Placental pericyte (primary cell): Measurements from ENCODE around the gene GABRB1. TPM values are rescaled to one million over a fixed set of nuclear protein-coding genes. Genes with fewer than 3 reads are reported as not detected.

Experiments used
- total RNA-seq: library from RNA; depleted of rRNA; stranded (reverse); fragments of >200 nt; gene quantifications from 2 replicates; pipeline ENCODE4 v1.2.3, GENCODE V29; 2012

Gene GABRB1
- total RNA-seq = not detected in 2 replicates

DNA sequence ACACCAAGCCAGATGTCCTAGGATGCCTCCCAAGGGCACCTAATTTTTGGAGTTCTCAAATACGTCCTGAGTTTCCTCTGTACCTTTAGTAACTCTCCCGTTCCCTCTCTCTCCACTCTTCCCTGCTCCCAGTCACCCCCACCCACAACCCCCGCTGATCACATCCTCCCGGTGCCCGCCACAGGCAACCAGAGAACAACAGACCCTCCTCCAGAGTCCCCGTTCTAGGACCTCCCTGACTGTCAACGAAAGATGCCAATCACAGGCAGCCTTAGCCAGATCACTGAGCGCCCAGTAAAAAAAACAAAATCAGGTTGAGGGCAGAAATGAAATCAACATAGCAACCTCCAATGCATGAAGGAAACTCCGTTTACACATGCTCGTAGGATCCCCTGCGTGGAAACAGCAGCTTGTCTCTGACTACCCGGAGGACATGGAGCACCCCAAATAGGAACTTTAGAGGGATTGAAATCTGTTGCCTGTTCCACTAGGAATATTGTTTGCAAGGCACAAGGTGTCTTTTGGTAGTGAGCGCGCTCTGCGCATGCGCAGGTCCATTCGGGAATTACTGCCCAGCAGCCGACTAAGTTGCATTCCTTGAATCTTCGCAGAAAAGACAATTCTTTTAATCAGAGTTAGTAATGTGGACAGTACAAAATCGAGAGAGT lies at the start of gene GABRB1:
TSS of gene GABRB1 (plus strand) at position 557 of the 668 bp plus-strand sequence.

DNA sequence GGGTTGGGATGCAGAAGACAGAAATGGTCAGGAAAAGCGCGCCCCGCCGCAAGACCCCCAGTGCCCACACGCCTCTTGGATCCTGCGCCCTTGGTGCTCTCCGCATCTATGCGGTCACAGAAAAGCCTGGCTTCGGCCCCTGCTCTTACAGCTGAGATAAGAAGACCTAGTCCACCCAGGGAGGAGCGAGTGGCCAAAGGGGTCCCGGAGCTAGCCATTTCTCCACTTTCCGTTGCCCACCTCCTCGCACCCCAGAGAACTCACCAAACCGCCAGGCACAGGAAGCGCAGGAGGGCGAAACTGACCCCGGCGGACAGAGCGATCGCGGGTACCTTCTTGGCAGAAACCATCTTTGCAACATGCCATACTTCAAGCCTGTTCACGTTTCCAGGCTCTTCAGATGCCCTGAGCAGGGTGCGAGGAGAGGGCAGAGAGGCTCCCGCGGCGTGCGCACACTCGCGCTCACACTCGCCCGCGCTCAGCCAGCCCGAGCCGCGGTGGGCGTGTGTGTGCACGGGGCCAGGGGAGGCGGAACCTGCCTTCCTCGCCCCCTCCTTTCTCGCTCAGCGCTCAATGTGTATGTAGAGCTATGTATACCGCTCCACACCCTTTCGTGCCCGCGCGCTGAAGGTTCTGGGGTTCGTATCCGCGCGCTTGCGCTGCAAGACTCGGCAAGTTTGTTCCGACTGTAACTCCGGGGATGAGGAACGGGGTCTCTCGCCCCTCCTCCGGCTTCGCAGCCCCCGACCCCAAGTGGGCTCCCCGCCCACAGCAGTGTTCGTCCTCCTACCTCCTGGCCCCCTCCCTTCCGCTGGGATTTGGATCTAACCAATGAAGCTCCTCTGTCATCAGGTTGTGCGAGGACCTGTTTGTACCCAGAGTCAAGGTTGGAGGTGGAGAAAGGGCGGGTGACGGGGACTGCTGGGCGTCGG lies 38.0 kb upstream of the GABRB1 start, which contains the start of gene GABRA4:
TSS of gene GABRA4 (minus strand) at position 507 of the 932 bp plus-strand sequence. CDS start at position 350, 157 bp downstream.

DNA sequence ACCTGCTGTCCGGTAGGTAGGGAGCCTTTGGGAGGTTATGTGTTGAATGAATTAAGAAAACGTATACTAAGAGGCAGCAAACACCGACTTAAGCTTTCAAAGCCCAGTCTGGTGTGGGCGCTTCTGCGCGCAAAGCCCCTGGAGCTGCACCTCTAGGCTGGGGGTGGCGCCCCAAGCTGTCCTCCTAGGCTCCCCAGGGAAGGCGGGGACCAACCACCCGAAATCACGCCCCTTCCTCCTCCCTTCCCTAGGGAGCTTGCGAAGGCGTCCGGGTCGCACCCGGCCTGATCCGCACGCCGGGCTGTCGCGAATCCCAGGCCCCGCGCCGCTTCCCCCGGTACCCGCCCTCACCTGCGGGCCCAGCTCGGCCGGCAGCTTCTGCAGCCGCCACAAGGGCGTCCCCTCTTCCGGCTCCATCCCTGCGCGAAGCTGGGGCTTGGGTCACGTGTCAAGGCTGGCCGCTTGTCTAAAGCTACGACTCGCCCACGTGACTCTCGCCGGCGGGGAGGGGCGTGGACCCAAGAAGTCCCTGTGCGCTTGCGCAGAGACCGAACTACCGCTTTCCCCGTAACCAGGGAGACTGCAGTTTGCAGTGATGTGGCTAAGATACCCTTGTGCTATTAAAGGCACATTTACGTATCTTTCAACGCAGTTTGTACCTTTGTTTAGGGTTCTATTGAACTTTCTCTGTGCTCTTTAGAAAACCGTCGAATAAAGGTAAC lies 432.0 kb downstream of the GABRB1 start, which contains the start of gene COMMD8:
TSS of gene COMMD8 (minus strand) at position 468 of the 722 bp plus-strand sequence. CDS start at position 417, 51 bp downstream.

Other genes starting within 250 kb of the GABRB1 start
- not detected in 2 replicates for gene COX7B2, start 122.3 kb upstream of the GABRB1 start, total RNA-seq
- gene GABRA4, start 38.0 kb upstream of the GABRB1 start, total RNA-seq = not detected in 2 replicates